Measurements from ENCODE around the gene ZNF516.

ZNF516 gene

GRCh38 chr18:76506974-76507764 is 12.1 kb upstream of the ZNF516 start:
- no peak for DNase-seq (ENCODE audit: low read depth)

GRCh38 chr18:76506395-76506794 is 11.4 kb upstream of the ZNF516 start:
- DNase-seq (ENCODE audit: low read depth), result no peak

- DNase-seq (ENCODE audit: low read depth), result no peak
These were observed 10.6 kb upstream of the ZNF516 start for GRCh38 chr18:76505614-76506013.

DNA sequence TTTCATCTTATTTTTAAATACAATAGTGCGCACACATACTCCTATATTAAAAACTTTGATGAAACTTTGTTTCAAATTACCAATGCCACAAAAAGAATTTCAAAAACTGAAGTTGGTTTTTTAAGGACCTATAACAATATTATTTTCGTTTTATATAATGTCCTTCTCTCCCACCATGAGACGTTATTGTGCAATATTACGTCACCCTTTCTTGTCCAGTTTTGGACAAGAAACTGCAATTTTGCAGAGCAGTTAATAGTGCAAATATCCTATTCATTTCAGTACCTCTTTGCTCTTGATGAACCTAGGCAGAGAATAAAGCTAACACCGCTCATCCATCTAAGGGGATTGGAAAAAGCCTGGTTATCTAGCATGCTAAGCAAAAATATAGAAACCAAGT is 9.7 kb upstream of the ZNF516 start:
- no peak for DNase-seq (ENCODE audit: low read depth)

DNA sequence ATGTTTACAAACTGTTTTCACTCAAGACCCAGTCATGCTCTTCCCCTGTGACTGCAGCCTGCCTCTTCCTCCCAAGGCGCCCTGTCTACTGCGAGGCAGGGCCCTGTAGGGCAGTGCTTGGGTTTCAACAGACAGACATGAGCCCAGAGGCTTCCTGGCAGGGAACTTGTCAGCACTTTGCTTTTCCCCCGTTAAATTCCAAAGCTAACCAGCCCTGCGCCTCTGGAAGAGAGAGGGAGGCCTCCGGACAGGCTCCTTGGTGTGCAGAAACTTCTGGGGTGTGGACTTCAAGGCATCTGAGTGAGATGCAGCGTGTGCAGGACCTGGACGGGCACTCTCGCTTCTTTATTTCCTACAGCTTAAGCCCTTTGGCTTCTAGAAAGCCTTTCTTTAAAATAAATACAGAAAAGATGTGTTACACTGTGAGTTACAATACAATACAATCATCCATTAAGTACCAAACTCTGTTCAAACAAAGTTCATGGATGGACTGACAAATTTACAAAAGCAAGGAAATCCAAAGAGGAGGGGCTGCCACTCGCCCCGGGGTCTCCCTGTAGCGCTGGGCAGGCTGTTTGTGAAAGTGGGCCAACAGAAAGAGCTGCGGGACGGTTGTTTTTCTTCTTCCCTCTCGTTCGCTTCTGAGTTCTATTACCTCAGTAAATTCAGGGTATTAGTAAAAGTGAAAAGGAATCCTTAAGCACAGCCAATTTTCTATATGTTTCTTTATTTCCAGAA is 8.8 kb upstream of the ZNF516 start:
- no peak for DNase-seq (ENCODE audit: low read depth)

- no peak for DNase-seq (ENCODE audit: low read depth)
These were observed 7.5 kb upstream of the ZNF516 start for GRCh38 chr18:76502551-76502950.

DNA sequence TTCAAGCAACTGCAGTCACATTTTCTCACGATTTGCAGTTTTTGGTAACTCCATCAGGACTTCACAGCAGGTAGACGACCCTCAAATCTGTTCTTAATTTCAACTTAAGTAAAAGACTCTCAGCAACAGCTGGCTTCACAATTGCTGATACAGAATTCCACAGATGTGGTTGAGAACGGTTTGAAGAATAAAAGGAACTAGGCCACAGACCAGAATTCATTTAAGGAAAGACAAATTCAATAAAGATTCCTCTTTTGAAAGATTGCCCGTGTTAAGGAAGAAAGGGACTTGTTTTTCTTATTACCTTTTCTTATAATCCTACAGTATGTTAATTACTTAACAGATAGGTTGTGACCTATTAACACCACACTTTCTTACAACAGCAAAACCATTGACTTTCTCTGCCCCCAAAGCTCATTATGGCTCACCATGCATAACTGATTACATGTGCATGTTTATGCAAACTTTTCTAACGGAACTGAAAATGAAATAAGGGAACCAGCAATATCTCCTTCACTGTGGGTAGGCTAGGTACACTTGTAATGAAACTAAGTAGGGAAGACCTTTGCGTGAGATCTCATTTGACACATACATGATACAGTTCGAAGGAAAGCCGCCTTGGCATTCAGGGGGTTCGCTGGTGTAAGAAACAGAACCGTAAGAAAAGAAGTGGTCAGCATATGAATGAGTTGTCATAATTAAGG is 4.7 kb upstream of the ZNF516 start:
- DNase-seq (ENCODE audit: low read depth), result no peak

DNA sequence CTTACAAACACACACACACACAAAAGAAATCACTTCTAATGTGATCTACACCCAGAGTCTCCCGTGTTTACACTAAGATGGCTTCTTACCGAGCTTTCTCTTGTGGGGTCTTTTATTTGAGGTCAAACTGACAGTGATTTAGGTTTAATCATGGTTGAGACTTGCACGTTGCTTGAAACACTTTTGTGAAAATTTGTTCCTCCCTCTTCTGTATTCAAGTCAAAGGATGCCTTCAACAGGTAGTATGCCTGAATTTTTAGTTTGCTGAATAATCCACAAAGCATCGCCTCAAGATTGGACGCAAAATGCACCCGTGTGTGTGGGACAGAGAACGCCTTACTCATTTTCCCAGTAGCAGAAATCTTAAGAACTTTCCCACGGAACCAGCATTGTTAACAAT is 4.0 kb upstream of the ZNF516 start:
- DNase-seq (ENCODE audit: low read depth), result no peak

DNA sequence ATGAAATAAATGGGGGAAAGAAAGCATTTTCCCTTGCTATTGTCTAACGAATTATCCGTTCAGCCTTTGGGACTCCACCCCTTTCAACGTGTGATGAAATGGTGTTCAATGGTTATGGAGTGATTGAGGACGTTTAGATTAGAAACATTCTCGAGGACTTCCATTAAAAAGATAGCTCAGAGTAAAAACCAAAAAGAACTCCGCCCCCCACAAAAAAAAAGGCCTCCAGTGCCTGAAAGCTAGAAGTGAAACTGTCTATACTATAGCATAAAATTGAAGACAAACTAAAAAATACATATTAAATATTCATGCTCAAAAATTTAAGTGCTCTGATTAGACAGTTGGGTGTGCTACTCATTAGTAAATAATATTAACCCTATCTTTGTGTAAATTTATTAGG is 3.0 kb upstream of the ZNF516 start:
- no peak for DNase-seq (ENCODE audit: low read depth)

- no peak for DNase-seq (ENCODE audit: low read depth)
These were observed 2.0 kb upstream of the ZNF516 start for GRCh38 chr18:76497021-76497420.

- no peak for DNase-seq (ENCODE audit: low read depth)
These were observed 1.3 kb upstream of the ZNF516 start for GRCh38 chr18:76496194-76496890.

GRCh38 chr18:76495435-76496193 is 572 bp upstream of the ZNF516 start:
- no peak for DNase-seq (ENCODE audit: low read depth)

- DNase-seq (ENCODE audit: low read depth), result no peak
These were observed 624 bp downstream of the ZNF516 start for GRCh38 chr18:76494231-76495005.

DNA sequence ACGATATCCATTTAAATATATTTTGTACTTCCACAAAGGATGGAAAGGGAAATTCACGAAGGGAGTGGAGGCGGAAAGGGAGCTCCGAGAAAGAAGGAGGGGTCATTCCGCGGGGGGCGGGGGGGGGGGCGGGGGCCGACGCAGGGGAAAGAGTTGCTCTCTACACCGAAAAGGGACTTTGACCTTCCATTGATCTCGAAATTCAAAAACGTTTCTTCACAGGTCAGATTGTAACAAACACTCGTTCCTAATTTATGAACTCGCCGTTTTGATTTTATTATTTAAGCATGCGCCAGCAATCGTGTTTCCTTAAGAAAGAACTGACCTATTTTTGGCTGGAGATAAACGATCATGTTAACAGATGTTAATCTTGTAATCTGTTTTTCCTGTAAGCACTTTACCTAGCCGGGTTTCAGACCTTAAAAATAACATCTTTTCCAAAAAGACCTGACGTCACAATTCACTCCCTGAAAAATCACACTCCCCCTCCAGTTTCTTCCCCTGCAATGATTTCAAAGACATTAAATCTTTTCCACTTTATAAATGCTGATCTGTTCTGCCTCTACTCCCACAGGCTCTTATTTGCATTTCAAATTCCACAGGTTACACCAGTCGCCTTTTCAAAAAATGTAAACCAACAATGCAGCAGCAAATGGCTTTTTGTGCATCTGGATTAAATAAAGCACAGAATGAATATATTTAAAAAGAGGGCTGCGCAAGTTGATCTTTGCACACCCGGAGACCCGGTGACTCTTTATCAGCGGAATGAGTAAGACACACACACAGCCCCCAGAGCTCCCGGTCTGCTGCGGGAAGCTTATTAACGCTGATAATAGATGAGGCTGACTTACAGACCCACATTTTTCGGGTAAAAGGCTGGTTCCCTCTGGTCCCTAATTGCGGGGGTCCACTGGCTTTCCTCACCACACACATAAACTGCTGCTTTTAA is 1.6 kb downstream of the ZNF516 start:
- no peak for DNase-seq (ENCODE audit: low read depth)

DNA sequence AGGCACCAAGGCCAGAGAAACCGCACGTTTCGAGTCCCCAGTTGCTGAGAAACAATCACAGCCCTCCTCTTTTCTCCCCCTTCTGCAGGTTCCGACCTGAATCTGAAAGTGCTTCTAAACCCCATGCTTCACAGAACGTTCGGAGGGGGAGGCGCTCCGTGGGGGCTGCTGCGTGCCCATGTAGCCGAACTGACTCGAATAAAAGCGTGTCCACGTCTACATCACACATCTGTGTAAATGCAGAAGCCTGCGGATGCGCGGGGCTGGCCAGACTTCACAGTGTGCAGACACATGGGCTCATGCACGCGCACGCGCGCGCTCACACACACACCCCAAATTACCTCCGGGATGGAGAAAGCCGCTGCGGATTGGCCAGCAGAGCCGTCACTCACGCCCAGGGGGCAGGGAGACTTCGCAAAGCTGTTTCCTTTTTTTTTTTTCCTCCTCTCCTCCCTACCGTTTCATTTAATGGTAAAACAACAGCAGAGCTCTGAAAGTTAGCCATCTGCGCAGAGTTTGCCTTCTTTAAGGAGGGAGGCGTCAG is 2.3 kb downstream of the ZNF516 start:
- peak; percentile 96 for DNase-seq (ENCODE audit: low read depth)

DNA sequence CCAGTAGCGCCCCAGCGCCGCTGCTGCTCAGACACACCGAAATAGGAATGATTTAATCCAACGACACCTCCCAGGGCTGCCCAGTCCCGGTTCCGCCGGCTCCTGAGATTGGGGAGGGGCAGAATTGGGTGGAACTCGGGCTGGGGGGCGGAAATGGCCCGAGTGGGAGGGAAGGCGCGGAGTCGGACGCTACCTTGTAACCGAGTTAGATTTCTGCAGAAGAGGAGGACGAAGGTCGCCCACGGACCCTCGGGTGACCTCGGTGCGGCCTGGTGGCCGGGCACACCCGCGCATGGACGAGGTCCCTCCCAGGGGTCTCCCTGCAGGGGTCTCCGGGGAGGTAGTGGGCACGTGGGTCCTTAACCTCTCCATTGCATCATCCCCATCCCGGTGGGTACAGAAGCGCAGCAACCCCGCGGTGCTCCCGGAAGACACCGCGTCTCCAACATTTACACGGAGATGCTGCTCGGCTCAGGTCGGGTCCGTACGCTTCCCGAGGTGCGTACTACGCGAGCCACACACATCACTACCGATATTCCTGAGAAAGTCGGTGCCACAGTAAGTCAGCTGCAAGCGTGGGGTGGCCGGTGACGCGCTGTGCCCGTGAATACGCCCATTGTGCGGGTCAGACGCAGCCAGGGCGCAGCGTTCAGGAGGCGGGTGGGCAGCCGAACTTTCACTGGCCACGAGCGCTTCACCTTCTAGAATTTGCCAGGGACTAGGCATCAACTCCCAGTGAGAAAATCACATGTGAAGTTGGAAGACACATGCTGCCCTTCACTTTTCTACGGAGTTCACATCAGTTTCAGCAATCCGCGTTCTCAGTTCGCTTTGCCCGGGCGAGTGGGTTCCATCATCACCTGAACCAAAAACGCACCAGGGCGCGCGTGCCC is 3.0 kb downstream of the ZNF516 start:
- DNase-seq (ENCODE audit: low read depth), result no peak

- no peak for DNase-seq (ENCODE audit: low read depth)
These were observed 3.6 kb downstream of the ZNF516 start for GRCh38 chr18:76491473-76491775.

DNA sequence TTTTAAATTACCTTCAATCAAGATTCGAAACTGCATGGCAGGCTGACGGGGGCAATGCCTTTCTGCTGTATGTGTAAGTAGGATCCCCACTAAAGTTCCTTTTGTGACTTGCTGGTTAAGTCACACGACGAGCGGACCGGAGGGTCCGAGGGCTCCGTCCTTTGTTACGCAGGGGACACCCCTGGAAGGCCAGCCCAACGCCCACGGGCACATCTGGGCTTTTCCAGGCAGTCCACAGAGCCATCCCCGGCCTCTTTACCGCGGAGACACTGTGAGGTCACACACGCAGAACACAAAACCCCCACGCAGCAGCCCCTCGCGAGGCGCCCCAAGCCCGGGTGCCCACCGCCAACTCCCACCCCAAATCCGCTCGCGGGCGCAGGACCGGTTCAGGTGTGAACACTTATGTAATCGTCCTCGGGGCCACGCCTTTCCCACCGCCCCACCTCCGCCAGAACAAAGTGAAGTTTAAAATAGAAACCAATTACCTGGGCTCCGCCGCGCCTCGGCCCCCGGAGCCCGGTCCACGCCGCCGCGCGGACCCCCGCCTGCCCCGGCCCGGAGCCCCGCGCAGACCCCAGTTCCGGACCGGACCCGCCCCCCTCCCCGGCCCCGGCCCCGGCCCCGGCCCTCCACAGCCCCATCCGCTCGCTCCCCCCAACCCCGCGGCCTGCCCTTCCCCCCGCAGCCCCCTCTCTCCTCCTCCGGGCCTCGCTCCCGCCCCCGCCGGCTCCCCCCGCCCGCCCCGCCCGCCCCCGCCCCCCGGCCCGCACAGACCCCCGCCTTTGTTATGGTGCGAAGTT is 4.2 kb downstream of the ZNF516 start:
- DNase-seq (ENCODE audit: low read depth), result no peak
